Fibroblast of villous mesenchyme (primary cell): ENCODE data around the gene CNGA1. TPM values are rescaled to one million over a fixed set of nuclear protein-coding genes. Genes with fewer than 3 reads are reported as not detected.

Source experiments
- DNase-seq: peaks from one replicate; pipeline ENCODE4 v3.0.0-alpha.2; 2010; ENCODE audit warnings: low read depth
- H3K4me3 ChIP-seq: 2 replicates; pipeline ENCODE4 v1.5.1; 2011; ENCODE audit warnings: low read depth, mild to moderate bottlenecking, low read length
- total RNA-seq: library from RNA; depleted of rRNA; stranded (reverse); fragments of >200 nt; gene quantifications from 2 replicates; pipeline ENCODE4 v1.2.3, GENCODE V29; 2012
- TF ChIP-seq, protein P1 (sequence below): IDR thresholded peaks from 2 replicates; pipeline ENCODE4 v1.5.1; 2012; ENCODE audit warnings: low read depth, mild to moderate bottlenecking, low read length; ENCODE audit not compliant: insufficient read depth

CNGA1 gene
- total RNA-seq, 1 donor, result under 0.01 TPM

DNA sequence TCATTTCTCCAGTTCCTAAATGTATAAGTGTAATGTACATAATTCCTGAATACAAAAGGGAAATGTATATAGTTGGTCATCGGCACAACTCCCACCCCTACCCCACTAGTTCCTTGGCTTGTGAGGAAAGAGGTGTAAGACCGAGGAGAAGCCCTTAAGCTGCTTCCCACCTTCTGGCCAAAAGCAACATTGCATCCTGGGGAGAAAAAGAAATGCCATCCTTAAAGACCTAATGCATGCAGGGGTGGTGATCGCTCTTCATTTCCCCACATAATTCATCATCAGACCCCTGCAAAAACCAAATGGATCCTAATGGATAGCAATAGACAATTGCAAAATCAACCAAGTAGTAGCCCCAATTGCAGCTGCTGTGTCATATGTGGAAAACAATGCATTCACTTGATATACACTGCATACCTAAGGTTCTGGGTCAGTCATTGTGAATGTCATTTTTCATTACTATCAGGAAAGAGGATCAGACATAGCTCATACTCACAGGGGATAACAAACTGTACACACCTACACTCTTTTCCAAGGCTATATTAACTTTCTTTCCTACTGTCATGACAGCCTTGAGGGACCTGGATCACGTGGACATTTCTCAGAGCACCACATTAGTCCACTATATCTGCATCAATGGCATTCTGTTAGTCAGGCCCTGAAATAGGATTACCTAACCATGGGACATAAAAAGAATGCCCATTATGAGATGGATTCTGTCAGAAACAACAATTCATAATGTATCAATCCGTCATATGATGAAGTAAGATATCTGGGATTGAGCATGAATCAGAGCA, 70.4 kb downstream of the CNGA1 start:
- TF ChIP-seq, protein P1, sequence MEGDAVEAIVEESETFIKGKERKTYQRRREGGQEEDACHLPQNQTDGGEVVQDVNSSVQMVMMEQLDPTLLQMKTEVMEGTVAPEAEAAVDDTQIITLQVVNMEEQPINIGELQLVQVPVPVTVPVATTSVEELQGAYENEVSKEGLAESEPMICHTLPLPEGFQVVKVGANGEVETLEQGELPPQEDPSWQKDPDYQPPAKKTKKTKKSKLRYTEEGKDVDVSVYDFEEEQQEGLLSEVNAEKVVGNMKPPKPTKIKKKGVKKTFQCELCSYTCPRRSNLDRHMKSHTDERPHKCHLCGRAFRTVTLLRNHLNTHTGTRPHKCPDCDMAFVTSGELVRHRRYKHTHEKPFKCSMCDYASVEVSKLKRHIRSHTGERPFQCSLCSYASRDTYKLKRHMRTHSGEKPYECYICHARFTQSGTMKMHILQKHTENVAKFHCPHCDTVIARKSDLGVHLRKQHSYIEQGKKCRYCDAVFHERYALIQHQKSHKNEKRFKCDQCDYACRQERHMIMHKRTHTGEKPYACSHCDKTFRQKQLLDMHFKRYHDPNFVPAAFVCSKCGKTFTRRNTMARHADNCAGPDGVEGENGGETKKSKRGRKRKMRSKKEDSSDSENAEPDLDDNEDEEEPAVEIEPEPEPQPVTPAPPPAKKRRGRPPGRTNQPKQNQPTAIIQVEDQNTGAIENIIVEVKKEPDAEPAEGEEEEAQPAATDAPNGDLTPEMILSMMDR, result peak; percentile 29
- no peak overlapping the region for H3K4me3 ChIP-seq
- DNase-seq, result no peak

DNA sequence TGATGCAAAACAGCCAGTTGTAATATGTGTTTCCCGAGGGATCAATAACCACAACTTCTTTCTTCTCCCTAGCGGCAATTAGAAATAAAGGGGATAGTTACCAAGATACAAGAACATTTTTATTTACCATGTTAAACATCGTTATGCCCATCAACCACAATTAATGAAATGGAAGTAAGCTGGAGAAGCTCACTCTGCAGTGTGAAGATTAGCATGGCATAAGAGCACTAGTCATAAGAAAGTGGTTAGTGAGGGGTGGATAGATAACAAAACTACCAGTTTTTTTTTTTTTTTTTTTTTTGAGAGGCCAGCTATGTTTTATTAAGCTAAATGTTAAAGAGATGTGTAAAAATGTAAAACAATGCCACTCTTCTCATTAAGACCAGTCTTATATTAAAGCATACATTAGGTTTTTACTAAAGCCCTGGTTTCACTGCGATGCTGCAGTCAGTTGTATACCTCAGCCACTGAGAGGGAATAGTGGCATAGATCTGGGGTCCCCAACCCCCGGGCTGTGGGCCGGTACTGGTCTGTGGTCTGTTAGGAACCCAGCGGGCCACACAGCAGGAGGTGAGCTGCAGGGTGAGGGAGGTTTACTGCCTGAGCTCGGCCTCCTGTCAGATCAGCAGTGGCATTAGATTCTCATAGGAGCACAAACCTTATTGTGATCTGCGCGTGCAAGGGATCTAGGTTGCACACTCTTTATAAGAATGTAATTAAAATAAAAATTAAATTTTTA, 74.2 kb downstream of the CNGA1 start:
- TF ChIP-seq, protein P1, result no peak
- H3K4me3 ChIP-seq, result no peak overlapping the region
- DNase-seq, result no peak

DNA sequence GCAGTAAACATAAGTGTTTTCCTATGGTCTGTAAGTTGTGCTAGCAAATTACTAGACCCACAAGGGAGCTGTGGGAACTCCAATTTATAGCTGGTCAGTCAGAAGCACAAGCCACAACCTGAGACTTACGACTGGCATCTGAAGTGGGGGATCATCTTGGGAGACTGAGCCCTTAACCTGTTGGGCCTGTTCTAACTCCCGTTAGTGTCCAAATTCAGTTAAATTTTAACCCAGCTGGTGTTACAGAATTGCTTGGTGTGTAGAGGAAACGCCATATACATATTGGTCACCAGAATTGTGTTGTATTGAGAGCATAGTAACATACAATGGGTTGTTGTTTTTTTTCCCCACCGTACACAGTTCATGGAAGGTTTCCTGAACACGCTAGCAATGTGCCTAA, 77.0 kb downstream of the CNGA1 start:
- H3K4me3 ChIP-seq, result no peak overlapping the region
- TF ChIP-seq, protein P1, result no peak
- DNase-seq, result no peak

DNA sequence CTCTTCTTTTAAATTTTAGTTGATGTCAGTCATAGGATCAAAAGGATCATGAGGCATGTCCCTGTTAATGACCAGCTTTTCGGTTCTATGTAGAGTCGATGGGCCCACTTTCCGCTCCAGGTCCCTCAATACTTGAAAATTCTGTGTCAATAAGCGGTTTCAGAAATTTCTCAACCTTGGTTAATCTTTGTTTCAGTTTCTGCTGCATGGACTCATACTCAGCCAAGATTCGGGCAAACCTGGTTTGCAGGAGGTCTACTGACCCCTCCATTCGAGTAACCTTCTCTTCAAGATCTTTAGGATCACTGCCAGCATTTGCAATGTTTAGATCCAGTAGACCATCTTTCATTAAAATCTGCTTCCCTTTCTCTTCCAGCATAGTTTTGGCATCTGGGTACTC, 80.1 kb downstream of the CNGA1 start:
- H3K4me3 ChIP-seq, result no peak overlapping the region
- TF ChIP-seq, protein P1, result no peak
- no peak for DNase-seq

DNA sequence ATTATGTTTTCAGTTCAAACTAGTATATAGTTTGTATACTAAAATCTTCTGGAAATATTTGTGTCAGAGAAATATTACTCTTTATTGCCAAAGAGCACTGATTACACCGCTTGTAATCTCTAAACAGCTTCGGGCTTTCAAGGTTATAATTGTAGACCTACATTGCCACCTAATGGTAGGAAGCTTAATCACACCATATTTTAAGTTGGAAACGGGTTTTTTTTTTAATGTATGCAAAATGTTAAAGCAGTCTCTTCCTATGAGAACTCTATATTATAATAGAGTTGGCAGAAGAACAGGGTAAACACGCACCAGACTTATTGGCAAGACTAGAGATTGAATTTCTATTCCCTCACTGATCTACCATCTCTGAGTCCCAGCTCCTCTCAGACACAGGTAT, 82.6 kb downstream of the CNGA1 start:
- H3K4me3 ChIP-seq, result no peak overlapping the region
- DNase-seq, result peak; percentile 67
- TF ChIP-seq, protein P1, result peak; percentile 58

DNA sequence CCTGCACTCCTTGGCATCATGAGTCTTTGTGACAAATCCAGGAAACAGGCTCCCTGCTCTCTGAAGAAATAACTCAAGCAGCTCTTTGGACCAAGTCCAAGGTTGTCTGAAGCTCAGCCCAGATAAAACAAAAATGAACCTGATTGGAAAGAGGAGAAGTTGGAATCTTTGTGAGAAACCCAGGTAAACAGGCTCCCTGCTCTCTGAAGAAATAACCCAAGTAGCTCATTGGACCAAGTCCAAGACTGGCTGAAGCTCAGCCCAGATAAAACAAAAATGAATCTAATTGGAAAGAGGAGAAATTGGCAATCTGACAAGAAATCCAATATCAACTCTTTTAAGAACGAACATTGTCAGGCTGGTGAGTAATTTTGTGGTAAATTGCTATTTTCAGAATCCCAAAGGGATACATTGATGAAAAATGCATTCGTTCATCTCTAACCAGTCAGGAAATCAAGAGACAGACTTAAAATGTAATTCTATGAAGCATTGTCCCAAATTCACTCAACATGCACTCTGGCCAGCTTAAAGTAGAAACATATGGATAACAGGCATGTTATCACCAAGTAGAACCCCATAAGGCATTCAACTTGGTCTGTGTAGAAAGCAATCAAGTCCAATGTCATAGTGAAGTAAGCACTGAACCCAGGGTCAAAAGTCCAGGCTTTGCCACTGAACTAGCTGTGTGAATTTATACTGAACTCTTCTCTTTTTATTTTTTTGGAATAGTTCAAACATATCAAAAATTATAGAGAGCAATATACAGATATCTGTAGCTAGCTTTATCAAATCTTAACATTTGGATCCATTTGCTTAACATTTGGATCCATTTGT, 85.3 kb downstream of the CNGA1 start:
- peak; percentile 8 for DNase-seq
- no peak overlapping the region for H3K4me3 ChIP-seq
- TF ChIP-seq, protein P1, result no peak
